Erythroblast (primary cell): Measurements from ENCODE around the gene DNAJC6.

Experiments used
- DNase-seq, 2 experiments: peaks; one replicate each; lab custom pipeline; 2025; lab: John Stamatoyannopoulos, UW
- GATA1 ChIP-seq: IDR thresholded peaks from 2 replicates; pipeline ENCODE4 v1.6.1; 2011; ENCODE audit warnings: low read depth, mild to moderate bottlenecking, control low read depth, low read length, moderate library complexity
- POLR2A ChIP-seq: IDR thresholded peaks from 2 replicates; pipeline ENCODE4 v1.6.1; 2011; ENCODE audit warnings: mild to moderate bottlenecking, low read length

DNAJC6 gene

DNA sequence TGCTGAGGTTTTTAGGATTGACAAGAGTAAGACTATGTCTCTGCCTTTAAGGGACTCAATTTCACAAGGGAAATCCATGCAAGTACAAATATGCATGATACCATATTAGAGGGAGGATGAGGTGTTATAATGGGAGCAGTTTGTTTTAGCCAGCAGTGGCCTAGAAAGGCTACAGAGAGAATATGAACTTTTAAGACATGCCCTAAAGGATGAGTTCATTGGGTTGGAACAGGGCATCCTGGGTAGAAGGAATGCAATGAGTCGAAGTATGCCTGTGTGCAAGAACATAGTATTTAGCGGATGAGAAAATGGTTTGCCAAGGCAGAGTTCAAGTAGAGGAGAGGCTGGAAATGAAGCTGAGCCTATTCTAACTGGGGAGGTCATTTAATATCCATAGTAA, 78.5 kb downstream of the DNAJC6 start:
- DNase-seq: no peak
- TF ChIP-seq POLR2A: no peak
- no peak for TF ChIP-seq GATA1

DNA sequence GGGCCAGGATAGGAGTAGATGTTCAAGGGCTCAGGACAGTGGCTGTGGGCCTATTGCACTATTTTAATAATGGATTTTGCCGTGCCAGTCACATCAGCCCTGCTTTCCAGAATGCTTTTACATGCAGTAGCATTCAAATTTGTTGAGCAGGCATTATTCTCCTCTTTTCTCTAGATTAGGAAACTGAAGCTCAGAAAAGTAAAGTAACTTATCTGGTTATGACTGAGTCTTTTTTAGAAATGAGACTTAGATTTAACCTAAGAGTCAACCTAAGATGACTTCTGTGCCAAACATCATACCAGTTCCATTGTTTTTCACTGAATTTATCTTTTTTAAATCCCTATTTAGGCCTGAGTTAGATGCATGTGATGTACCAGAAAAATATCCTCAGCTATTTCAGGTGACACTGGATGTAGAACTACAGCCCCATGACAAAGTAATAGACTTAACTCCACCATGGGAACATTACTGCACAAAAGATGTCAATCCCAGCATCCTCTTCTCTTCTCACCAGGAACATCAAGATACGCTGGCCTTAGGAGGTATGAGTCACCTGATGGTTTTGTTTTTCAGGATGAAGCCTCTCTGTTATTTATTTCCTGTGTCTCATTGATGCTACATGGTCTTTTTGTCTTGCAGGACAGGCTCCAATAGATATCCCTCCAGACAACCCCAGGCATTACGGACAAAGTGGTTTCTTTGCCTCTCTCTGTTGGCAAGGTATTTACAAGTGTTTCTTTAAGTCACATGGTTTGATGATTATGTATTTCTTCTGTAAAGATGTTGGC, 79.8 kb downstream of the DNAJC6 start:
- TF ChIP-seq GATA1 (no peak), POLR2A (no peak)
- no peak for DNase-seq

DNA sequence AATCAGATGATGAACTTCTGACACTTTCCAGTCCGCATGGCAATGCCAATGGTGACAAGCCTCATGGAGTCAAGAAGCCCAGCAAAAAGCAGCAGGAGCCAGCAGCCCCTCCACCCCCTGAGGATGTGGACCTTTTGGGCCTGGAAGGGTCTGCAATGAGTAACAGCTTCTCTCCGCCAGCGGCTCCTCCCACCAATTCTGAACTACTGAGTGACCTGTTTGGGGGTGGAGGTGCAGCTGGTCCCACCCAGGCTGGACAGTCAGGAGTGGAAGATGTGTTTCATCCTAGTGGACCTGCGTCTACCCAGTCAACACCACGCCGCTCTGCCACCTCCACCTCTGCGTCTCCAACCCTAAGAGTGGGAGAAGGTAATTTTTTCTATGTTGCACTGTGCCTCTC, 83.2 kb downstream of the DNAJC6 start:
- TF ChIP-seq POLR2A: no peak
- TF ChIP-seq GATA1: no peak
- DNase-seq: no peak

DNA sequence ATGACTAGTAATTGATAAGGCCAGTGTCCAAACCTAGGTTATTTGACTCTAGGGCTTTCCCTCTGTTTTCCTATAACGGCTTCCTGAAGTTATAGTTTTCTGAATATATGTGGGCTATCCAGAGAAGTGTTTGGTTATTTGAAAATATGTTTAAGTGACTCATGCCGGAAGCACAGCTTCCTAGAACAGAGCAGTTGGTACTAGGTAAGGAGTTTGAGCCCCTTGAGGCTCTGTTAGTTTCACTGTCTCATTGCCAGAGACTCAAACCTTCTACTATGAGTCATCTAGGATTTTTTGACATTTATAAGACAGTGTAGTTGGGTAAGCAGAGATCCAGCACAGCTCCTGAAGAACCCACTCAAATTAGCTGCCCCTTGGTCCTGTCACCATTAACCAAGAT, 84.0 kb downstream of the DNAJC6 start:
- TF ChIP-seq GATA1 (no peak), POLR2A (no peak)
- no peak for DNase-seq

DNA sequence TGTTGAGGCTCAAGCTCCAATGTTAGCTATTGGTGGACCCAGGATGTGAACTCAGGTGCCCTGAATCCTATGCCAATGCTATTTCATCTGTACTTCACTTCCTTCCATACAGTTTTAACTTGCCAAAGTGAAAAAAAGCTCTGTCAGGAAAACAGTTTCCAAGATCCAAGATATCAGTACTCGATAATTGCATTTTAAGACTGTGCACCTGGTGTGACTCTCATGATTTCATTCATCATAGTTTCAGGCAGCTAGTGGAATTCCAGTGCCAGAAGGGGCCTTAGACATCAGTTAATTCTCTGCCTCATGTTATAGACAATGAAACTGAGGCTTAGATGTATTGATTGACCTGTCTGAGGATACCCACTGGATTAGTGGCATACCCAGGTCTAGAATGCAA, 84.6 kb downstream of the DNAJC6 start:
- no peak for DNase-seq
- TF ChIP-seq GATA1: no peak
- TF ChIP-seq POLR2A: no peak

DNA sequence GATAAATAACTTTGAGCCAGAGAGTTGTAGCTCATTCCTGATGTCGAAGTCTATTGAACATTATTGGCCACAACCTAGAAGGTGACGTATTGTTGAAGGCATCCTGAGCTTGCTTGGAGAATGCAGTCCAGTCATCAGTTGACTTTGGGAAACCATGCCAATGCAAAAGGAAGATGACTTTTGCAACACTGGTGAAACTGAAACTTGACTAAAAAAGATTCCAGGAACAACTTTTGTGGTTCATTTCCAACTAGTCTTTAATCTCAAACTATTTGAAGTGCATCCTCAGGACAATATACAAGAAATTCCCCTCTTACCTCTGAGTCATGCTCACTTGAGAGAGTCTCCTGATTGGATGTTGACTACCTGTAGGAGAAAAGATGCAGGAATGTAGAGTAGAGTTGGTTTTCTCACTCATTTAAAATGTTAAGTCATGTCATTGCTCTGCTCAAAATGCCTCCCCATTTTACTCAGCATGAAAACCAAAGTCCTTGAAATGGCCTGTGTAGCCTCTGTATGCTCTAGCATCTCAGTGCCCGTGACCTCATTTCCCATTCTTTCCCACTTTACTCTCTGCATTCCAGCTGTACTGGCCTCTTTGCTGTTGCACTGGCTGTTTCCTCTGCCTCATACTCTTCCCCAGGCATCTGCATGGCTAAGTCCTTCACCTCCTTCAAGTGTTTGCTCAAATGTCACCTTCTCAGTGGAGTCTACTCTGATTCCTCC, 86.7 kb downstream of the DNAJC6 start:
- TF ChIP-seq POLR2A (no peak), GATA1 (no peak)
- no peak for DNase-seq

DNA sequence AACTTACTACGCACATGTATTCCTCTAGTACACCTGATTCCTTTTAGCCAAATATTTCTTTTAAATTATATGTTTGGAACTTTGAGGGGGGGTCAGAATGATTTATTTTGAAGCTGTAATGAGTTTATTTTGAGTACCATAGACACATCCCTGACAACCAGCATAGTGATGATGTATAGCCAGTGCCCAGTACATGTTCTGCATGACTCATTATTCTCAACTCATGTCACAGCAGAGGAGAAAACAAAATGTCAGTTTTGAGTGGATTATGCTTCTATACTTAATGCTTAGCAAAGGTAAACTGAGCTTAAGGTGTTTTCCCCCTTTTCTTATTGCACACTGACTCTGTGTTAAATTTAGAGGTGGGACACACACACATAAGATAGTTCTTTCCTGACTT, 88.7 kb downstream of the DNAJC6 start:
- TF ChIP-seq GATA1: no peak
- no peak for TF ChIP-seq POLR2A
- DNase-seq: no peak

DNA sequence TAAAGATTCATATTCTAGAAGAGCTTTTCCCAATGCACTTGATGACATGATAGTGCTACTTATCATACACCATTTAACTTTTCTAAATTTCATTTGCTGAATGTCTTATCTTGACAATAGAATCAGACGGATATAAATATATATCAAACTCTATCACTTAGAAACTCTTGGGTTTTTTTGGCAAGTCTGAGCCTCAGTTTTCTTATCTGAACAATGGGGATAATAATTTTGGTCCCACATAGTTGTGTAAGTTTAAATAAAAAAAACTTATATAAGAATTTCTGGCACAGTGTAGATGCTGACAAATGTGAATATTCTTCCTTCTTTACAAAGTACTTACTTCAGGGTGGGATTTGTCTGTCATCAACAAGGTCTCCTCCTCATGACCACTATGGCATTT, 89.7 kb downstream of the DNAJC6 start:
- no peak for DNase-seq
- TF ChIP-seq GATA1: no peak
- TF ChIP-seq POLR2A: no peak

DNA sequence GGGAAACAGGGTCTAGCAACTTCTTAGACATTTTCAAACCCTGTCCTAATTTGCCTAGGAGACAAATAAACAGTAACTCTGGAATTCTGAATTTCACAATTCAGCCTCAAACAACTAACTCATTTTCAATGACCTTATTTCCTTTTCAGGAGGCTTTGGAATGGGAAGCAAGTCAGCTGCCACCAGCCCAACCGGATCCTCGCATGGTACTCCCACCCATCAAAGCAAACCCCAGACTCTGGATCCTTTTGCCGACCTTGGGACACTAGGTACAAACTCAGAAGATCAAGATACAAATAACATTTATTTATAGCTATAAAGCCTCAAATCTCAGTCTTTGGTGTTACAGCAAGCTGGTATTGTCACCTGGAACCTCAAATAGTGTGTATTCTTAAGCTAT, 92.3 kb downstream of the DNAJC6 start:
- DNase-seq: no peak
- TF ChIP-seq POLR2A (no peak), GATA1 (no peak)

DNA sequence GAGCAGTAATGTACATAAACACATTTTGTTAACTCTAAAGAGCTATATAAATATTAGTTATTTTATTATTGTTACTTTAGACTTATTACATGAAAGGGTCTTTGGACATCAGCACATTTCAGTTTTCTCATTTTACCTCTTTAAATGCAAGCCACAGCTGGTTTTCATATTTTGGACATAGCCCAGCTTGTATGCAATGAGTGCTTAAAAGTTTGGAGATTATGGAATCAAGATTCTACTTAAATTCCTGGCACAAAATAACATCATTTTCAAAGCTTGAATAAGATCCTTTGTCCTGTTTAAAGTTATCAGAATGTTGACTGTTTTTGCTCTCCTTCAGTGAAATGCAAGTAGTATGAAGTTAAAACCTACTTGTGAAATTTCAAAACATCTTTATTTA, 95.6 kb downstream of the DNAJC6 start:
- no peak for DNase-seq
- TF ChIP-seq GATA1 (no peak), POLR2A (no peak)

DNA sequence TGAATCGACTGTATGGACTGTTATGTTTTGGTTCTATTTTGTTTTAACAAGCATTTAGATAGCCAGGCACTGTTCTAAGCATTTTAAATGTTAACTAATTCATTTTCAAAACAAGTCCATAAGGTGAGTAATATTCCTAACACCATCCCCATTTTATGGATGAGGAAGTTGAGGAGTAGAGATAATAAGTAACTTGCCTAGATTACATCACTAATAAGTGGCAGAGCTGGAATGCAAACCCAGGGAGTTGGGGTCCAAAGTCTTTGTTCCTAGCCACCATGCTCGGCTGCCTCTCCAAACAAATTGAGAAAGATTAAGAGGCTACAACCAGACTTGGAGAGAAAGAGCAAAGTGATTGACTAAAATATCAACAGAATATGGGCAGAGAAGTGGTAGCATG, 98.5 kb downstream of the DNAJC6 start:
- TF ChIP-seq POLR2A (no peak), GATA1 (no peak)
- no peak for DNase-seq

DNA sequence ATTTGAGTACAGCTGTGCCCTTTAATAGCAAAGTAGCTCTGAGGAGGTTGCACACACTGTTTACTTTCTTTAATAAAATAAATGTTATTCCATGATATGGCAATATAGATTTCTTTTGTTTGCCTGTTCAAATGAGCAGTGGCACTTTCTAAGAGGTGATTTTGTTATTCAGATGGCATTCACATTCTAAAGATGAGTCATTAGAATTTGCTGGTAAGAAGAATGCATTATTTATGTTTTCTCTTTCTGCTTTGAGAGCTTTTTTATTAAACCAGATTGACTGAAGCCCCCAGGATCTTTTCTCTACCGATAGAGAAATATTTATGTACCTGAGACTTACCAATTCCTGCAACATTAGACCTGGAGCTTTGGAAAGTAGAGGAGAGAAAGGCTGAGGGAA, 100.0 kb downstream of the DNAJC6 start:
- DNase-seq: no peak
- no peak for TF ChIP-seq GATA1
- TF ChIP-seq POLR2A: no peak

DNA sequence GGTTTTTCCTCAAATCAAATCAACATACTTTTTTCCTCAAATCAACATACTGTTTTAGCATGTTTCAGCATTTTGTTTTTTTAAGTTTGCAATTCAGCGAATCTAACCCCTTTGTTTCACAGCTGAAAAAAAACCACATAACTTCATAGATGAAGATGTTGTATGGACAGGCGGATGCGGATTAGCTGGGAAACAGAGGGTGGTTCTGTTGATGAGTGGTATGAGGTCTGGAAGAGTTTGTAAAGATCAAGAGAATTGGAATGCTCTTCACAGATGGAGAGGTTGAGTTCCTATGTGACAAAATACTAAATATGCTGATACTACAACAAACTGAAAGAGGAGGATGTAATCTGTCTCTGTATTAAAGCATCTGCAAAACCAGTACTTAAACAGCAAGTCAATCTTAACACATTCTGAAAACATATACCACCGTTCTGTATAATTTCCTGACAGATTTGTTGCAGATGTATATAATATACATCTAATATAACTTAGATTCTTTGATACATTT, 100.5 kb downstream of the DNAJC6 start:
- no peak for DNase-seq
- no peak for TF ChIP-seq GATA1
- TF ChIP-seq POLR2A: no peak

DNA sequence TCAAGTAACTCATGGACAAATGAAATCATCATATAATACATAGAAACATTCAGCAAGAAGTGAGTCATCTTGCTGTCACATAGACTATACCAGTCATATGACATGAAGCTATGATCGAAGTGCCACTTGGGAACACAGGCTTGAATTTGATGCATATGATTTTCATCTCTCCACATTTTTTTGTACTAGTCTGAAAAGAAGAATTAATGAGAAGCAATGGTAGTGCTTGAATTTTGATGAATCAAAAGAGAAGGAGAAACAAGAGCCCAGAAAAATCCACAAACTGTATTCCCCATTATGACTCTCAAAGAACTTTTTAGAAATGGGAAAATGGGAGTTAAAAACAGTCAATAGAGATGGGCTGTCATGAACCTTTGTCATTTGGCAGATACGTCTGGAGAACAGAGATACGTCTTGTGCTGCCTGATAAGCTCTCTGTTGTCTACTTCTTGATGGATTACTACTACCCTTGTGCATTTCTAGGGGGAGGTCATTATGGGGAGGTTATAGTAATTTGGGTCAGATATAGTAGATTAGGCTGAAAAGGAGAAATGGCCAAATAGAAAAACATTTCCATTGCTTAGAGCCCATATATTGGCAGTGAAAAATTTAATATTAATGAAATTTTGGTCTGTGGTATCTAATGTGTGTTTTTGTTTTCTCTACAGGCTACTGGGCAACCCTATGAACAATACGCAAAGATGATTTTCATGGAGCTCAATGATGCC, 103.1 kb downstream of the DNAJC6 start:
- DNase-seq: peak; percentile 82 to 94
- TF ChIP-seq GATA1 (peak; percentile 91), POLR2A (peak; percentile 27)

DNA sequence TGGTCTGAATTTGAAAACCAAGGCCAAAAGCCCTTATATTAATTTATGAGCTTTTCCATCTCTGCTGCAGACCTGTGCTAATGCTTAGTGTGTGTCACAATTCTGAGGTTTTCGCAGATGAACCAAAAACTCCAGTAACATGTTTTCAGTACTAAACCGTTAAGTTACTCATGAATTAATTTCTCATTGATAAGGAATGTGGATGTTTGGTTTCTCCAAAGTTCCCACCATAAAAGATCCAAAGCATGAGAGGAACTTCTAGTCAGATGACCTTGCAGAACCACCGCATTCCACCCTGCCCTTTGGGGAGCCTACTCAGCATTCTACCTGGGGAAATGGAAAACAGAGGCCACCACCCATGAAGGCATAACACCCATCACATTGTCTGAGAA, 103.6 kb downstream of the DNAJC6 start:
- no peak for DNase-seq
- no peak for TF ChIP-seq GATA1
- no peak for TF ChIP-seq POLR2A
